ENCODE measurements around the gene ZNF202.
A peak's percentile ranks its signal among the peaks of the same experiment; 100 is the strongest.
"Not testable (repeated sequence)": the region's sequence is repeated elsewhere in the genome, so short reads cannot be mapped to it uniquely, and the experiment has no call there.

The ZNF202 gene

DNA sequence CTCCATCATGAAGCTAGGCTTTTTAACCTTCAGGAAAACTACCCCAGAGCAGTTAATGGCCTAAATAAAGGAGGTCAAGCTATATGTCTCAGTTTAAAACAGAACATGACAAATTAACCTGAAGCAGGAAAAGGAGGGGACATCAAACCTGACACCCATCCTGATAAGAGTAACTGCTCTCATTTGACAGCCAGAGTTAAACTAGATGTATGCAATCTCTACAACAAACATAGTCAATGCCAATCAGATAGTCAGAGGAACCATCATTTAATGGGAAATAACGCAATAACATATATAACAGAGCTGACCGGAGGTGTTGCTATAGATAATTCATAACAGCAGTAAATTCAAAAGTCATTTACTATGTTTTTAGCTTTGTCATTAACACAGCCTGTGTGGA is 3.1 kb downstream of the ZNF202 start:
- DNase-seq = no peak

DNA sequence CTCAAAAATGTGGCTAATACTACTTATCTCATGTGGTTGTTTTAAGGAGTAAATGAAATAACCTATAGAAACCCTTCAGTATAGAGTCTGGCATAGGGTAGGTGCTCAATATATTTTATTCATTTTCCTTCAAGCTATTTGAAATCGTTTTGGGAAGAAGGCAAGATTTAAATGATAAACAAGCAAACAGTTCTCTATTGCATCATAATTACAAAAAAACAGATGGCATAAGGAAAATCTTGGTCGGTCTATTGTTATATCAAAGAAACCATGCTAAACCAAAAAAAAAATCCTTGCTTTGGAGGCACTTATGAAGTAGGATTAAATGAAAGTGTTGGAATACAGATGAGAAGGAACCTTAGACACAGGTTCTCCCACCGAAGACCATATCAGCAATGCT is 4.7 kb downstream of the ZNF202 start:
- no peak for DNase-seq

DNA sequence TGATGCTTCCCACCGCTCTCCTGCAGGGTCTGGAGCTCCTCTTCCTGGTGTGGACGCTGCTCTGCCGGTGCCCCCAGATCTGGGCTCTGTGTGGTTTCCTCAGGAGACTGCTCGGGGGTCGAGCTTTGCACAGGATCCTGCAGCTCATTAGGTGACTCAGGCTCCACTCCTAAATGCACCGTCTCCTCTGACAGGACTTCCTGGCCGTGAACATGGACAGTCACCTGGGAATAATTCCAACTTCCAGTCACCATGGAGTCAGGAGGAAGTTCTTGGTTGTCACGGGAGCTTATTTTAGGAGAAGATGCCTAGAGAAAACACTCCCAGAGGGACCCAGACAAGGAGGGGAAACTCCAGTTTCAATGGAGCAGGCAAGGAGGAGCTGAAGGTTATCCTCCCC is 11.9 kb downstream of the ZNF202 start:
- DNase-seq = no peak

DNA sequence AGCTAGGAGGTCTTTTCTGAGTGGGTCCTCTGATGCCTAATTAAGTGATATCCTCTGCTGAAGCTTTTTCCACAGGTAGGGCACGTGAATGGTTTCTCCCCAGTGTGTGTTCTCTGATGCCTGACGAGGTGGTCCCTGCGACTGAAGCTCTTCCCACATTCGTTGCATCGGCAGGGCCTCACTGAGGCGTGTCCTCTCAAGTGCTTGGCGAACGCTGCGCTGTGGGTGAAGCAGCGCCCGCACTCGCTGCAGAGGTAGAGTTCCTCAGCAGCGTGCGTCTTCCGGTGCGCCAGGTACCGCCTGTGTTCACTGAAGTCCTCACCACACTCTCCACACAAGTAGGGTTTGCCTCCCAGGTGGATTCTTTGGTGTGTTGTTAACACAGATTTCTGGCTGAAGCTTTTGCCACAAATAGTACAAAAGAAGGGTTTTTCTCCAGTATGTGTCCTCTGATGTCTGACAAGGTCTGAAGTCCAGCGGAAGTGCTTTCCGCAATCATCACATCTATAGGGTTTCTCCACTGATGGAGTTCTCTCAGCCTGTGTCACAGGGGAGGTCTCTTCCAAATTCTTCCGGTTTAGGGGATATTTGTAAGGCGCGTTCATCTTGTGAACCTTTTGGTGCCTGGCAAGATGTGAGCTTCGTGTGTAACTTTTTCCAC is 15.3 kb downstream of the ZNF202 start:
- DNase-seq = no peak

DNA sequence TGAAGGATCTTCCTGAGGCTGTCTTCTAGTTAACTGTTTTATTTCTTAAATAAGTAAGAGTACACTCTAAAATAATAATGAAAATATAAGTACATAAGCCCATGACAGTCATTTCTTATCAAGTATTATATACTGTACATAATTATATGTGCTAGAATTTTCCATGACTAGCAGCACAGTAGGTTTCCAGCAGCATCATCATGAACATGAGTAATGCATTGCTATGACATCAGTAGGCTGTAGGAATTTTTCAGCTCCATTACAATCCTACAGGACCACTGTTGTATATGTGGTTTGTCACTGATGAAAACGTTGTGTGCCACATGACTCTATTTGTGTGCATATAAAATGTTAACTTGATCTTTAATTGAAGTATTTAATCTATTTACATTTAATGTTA is 22.0 kb downstream of the ZNF202 start:
- no peak for DNase-seq

DNA sequence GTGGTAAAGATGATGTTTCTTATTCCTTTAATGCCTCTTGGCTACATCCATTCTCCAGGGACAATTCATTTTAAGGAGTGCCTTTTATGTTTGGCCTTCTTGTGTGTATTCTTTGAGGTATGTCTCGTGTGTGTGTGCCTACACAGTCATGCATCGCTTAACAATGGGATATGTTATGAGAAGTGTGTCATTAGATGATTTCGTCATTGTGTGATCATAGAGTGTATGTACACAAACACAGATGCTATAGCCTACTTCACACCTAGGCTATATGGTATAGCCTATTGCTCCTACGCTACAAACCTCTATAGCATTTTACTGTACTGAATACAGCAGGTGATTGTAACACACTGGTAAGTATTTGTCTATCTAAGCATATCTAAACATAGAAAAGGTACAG is 23.0 kb downstream of the ZNF202 start:
- no peak for DNase-seq

DNA sequence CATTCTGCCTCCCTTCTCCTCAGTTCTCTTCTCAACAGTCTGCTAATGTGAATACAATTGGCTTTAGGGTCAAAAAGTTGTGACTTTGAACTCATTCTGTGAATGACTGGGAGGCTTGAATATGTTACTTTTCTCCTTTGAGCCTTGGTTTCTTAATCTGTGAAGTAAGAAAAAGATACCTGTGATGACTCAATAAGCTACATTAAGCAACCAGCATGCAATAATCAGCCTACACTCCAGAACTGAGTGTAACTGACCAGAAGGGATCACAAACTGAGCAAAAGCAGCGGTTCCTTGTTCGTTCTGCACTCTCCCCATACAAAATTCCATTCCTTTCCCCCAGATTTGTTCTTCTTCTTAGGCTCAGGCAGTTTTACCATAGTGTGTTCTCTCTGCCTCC is 23.4 kb downstream of the ZNF202 start:
- DNase-seq = no peak

DNA sequence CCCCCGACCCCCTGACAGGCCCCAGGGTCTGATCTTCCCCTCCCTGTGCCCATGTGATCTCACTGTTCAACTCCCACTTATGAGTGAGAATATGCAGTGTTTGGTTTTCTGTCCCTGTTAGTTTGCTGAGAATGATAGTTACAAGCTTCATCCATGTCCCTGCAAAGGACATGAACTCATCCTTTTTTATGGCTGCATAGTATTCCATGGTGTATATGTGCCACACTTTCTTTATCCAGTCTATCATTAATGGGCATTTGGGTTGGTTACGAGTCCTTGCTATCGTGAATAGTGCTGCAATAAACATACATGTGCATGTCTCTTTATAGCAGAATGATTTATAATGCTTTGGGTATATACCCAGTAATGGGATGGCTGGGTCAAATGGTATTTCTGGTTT is 28.8 kb downstream of the ZNF202 start:
- not testable (repeated sequence) for DNase-seq

DNA sequence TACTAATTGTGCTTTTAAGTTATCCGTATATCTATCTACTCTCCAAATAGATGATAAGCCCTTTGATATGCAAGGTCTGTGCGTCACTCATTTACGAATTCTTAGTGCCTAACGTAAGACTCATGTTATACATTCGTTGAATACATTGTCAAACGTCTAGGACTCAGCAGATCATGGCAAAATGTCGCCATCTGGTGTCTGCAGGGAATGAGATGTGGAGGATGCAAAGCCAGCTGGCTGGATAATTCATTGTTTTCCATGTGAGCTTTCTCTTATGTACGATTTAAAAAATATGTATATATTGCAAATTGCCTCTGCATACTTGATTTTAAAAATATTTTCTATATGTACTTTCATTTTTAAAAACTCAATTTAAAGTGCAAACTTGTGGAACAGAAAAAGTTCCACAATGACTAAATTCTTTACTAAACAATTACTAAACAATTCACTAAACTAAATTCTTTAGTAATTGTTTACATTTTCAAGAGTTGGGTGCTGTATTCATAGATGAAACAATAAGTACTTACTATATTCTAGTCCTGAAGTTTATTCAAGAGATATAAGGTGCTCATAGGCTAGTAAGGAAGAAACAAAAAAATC is 33.8 kb downstream of the ZNF202 start:
- DNase-seq = peak; percentile 57 to 58

DNA sequence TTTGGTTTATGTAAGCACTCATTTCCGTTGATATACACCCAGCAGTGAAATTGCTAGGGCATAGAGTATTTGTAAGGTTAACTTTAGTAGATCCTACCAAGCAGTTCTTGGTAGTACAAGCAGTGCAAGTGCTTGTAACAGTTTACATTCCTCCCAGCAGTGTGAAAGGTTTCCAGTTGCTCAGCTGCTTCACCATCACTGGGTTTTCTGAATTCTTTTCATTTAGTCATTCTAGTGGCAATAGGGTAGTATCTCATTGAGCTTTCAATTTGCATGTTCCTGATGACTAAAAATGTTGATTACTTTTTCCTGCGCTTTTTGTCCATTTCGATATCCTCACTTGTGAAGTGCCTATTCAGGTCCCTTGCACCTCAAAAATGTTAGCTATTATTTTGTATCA is 34.3 kb downstream of the ZNF202 start:
- DNase-seq = no peak

DNA sequence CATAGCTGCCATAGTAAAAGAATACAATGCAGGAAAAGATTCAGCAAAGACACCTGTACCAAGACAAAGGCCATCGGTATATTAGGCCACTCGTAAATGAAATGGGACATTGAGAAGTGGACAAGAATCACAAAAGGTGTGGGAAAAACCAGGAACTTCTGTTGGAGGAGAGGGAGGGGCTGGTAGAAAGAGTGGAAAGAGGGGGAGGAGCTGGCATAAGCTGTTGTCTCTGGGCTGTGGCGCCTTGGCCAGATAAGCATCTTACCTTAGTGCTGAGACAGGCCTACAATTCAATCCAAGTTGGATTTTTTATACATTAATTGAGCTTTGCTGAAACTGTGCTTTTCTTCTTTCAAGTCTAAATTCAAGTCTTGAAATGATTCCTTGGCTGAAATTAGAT is 37.1 kb downstream of the ZNF202 start:
- DNase-seq = no peak

DNA sequence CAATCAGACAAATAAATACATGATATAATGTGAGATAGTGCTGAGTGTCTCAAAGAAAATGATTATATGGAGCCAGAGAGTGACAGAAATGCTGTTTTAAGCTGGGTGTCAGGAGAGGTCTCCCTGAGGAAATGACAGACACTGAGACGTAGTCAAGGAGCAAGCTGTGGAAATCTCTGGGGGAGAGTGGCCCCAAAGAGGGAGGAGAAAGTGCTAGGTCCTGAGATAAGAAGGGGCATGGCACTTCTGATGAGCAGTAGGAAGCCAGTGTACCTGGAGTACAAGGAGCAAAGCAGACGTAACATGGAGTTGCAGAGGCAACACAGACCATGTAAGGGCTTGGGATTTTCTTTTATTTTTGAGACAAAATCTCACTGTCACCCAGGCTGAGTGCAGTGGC is 38.8 kb downstream of the ZNF202 start:
- no peak for DNase-seq

DNA sequence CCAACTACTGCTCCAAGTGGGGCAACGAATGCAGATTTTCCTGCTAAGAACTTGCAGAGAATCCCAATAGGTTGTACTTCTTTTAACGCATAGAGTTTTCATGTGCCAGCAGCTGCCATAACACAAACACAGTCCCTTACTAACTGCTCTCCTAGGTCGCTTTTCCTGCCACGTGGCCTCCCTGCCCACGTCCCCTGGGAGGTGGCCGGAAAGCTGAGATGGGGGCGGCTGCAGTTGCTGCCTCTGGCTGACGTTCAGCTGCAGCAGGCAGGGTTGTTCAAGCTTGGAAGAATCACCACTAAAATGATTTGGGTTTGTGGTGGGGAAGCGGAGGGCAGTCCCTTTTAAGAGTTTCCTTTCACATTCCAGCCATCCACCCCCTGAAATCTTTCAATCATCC is 39.3 kb downstream of the ZNF202 start:
- DNase-seq = no peak

DNA sequence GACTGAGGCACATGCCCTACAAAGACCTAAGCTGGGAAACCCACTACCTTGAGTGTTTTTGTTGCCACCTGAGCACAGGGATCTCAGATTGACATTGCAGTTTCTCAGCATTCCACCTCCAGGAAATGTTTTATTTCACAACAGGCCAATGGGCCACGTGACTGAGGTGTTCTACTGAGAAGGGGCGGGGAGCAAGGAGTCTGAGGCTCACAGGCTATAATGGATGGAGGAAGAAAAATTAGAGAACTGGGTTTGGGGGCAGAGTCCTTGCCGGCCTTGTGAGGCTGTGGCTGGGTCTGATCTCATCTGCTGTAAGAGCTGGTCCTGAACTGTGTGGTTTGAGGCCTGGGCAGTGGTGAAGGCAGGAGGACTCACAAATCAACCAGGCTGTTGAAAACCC is 40.7 kb downstream of the ZNF202 start:
- no peak for DNase-seq

DNA sequence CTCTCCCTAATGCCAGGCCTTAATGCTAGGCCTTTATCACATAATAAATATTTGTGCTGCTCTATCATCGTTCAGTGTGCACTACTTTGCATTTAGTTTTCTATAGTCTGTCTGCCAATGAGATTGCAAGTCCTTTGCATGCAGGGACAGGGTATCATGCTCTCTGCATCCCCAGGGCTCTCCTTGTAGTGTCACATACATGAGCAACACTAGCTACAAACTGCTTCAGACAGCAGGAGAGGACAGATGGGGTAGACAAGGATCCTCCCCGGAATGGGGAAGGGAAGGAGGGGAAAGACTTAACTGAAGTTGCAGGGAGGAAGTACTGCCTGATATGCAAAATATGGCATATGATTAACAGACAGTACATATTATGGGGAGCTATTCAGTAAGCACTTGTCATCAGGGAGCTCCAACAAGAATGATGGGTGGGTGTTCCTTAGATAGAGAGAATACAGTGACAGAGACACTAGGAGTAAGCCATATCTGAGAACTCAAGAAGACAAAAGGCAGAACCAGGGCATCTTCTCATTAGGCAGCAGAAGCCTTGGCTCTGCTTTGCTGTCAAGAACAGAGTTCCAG is 42.8 kb downstream of the ZNF202 start:
- no peak for DNase-seq

DNA sequence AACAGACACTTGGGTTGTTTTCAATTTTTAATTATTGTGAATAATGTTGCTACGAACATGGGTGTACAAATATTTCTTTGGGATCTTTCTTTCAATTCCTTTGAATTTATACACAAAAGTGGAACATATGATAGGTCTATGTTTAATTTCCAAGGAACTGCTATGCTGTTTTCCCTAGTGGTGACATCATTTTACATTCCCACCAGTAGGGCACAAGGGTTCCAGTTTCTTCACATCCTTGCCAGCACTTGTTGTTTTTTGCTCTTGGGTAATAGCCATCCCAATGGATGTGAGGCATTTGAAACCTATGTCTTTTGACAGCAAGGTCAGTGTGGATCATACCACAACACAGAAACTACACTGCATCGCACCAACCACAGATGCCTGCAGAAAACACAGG is 45.3 kb downstream of the ZNF202 start:
- no peak for DNase-seq

DNA sequence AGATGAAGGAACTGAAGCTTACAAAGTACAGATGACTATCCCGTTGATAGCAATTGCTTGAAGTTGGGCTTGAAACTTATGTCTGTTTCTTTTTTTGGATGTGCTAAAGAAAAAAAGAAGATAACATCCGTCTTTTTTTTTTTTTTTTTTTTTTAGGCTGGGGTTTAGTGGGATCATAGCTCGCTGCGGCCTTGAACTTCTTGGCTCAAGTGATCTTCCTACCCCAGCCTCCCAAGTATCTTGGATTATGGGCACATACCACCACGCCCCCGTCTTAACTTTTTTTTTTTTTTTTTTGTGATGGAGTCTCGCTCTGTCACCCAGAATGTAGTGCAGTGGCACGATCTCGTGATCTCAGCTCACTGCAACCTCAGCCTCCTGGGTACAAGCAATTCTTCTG is 46.2 kb downstream of the ZNF202 start:
- DNase-seq = no peak

DNA sequence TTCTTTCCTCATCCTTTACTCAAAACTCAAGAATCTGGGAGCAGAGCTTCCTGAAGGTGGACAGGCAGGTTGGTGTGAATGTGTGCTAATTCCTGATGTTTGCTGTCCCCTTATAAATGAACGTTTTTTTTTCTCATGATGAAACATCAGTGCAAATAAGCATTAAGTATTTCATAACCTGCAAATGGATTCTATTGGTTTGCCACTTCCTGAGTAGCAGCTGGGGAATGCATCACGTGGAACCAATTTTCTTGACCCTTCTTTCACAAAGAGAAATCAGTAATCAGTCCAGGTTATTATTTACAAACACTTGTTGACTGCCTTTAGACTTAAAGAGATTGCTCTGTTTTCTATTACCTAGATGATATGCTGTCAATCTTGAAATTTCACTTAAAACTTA is 46.9 kb downstream of the ZNF202 start:
- no peak for DNase-seq

DNA sequence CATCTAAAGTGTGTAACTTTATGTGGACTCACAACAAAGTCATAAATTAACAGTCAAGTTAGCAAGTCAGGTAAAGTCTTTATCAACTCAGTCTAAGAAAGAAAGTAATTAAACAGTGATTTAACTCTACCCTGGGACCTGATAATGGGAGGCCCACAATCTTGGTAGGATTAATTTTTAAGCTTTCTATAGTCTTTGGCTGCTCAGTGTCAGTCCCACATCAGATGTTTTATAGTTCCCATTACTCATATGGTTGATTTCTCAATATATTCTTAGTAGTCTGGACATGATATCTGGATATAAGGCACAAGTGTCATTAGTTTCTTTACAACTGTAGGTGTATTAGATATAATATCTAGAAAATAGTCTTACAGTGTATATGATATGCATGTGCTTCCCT is 48.5 kb downstream of the ZNF202 start:
- DNase-seq = no peak

DNA sequence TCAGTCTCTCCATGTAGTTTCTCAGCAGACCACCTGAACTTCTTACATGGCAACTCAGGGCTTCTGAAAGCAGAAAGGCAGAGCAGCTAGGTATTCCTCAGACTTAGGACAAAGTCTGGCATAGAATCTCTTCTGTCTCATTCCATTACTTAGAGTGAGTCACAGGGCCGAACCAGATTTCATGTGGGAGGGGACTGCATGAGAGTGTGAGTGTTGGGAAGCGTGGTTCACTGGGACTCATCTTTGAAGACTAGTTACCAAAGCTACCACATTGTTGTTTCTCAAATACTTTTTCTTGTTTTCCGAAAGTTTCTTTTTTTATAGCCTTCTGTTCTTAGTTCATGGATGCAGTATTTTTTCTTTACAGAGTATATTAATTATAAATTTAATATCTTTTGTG is 51.0 kb downstream of the ZNF202 start:
- DNase-seq = no peak

DNA sequence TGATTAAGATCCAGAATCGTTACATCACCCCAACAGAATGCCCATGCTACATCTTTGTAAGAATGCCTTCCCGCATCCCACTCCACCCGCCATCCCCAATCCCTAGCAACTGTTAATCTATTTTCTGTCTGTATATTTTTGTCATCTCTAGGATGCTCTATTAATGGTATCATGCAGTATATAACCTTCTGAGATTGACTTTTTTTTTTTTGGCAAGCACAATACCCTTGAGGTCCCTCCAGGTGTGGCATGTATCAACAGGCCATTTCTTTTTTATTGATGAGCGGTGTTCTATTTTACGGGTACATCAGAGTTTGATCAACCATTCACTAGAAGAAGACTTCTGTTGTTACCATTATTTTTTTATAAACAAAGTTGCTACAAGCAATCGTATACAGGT is 56.9 kb downstream of the ZNF202 start:
- no peak for DNase-seq

DNA sequence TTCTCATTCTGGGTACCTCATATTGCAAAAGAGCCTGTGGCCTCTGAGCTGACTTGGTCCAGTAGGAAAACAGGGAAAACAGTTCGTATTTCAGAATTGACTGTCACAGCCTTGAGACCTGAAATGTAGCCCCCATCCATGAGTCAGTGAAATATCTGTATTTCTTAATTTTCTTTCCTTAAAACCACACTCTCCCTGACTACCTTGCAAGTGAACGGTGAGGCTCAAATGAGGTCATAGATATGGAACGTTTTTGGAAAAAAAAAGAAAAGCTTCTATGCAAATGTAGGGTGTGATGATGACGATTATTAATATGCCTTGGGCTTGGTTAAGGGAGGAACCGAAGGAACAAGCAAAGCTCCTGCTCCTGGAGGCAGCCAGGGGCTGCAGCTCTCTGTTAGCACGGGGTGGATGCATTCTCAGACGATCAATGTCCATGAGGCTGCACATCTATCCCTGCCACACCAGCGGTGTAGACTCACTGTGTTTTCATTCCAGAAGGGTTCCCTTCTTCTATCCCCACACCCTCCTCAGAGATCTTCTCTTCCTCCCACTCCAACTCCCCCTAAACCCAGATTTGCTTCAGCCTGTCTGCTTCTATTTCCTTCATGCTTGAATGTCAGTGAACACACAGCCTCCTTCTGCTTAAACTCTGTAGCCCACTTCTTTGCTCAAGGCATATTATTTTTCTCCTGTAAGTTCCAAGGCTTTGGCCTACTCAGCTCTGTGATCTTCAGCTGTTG is 57.9 kb downstream of the ZNF202 start:
- no peak for DNase-seq

DNA sequence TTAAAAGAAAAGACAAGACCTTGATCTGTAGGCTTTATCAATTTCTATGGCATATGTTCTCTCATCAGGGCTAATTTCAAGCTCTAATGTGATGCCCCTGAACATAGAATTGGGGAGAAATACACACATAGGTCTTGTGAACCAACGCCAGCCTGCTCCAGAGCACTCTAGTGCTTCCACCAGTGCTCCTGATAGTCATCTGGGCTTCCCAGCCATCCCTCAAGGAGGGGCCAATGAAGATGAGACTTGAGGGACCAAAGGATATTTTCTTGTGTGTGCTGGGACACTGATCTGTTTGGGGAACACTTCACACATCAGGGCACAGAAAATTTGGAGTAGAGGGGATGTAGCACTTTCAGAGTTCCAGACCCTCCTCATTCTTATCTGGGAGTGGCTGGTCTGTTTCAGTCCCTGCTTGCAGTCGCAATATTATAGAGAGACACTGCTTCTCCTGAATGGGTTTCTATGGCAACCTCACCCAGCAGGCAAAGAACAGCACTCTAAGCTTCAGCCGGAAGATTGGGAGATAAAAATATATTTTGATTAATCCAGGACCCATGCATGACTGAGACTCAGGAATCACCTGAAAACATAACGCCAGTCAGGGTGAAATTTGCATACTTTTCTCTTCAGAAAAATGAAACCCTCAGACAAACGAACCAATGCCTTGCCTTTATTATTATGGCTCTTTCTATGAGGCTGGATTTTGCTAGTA is 58.6 kb downstream of the ZNF202 start:
- no peak for DNase-seq

DNA sequence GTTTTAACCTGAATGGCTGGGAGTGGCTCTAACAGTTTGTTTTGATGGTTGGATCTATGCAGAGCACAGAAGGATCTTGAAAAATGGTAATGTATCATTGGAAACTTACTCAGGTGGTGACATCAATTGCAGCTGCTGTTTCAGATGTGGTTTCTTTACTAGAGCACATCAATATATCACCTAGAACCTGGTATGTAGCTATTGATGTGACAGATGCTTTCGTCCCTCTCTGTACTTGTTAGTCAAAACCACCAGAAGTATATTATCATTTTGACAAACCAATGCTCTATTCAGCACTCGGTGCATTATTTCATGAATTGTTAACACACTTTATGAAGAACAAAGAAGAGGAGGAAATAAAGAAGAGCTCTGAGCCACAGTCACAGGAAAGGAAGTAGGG is 60.4 kb downstream of the ZNF202 start:
- DNase-seq = no peak
